Smooth muscle cell (in vitro differentiated cells): ENCODE measurements around the gene SLC12A4. TPM values are rescaled to one million over a fixed set of nuclear protein-coding genes. Genes with fewer than 3 reads are reported as not detected.

Experiments used
- DNase-seq: peaks from one replicate; lab custom pipeline; 2025; ENCODE audit not compliant: unreplicated experiment; lab: John Stamatoyannopoulos, UW
- H2AFZ ChIP-seq: fragments of 200-600 bp; sonication (generic); 2 replicates; pipeline ENCODE4 v1.6.0; 2016; ENCODE audit warnings: antibody characterized with exemption, low read depth, mild to moderate bottlenecking
- H3F3A ChIP-seq: fragments of 200-600 bp; sonication (generic); 2 replicates; pipeline ENCODE4 v1.6.0; 2017; ENCODE audit warnings: antibody characterized with exemption, low read depth
- H3K27ac ChIP-seq: fragments of 200-600 bp; sonication (generic); 2 replicates; pipeline ENCODE4 v1.5.1; 2016; ENCODE audit warnings: low read depth, mild to moderate bottlenecking
- H3K27me3 ChIP-seq: fragments of 200-600 bp; sonication (generic); 2 replicates; pipeline ENCODE4 v1.6.1; 2016; ENCODE audit warnings: low read depth, mild to moderate bottlenecking
- H3K36me3 ChIP-seq: fragments of 200-600 bp; sonication (generic); 2 replicates; pipeline ENCODE4 v1.5.1; 2016; ENCODE audit warnings: low read depth
- H3K4me1 ChIP-seq: fragments of 200-600 bp; sonication (generic); 2 replicates; pipeline ENCODE4 v1.5.1; 2016; ENCODE audit warnings: low read depth
- H3K4me2 ChIP-seq: fragments of 200-600 bp; sonication (generic); 2 replicates; pipeline ENCODE4 v1.6.0; 2016; ENCODE audit warnings: mild to moderate bottlenecking
- H3K4me3 ChIP-seq: fragments of 200-600 bp; sonication (generic); 2 replicates; pipeline ENCODE4 v1.5.1; 2016; ENCODE audit warnings: mild to moderate bottlenecking
- H3K79me2 ChIP-seq: fragments of 200-600 bp; sonication (generic); 2 replicates; pipeline ENCODE4 v1.6.0; 2016; ENCODE audit warnings: low read depth, mild to moderate bottlenecking
- H3K9ac ChIP-seq: fragments of 200-600 bp; sonication (generic); 2 replicates; pipeline ENCODE4 v1.6.0; 2016; ENCODE audit warnings: low read depth
- H3K9me3 ChIP-seq: fragments of 200-600 bp; sonication (generic); replicated peaks from 2 replicates; pipeline ENCODE4 v1.5.1; 2016; ENCODE audit warnings: low read depth
- H4K20me1 ChIP-seq: fragments of 200-600 bp; sonication (generic); 2 replicates; pipeline ENCODE4 v1.6.0; 2016; ENCODE audit warnings: low read depth
- WGBS: methylation state at CpG from one replicate; pipeline ENCODE4 v1.1.7; 2016; ENCODE audit warnings: low lambda C conversion rate; 5-methylcytosine and 5-hydroxymethylcytosine counted together
- polyA plus RNA-seq: library from polyadenylated mRNA; unstranded; fragments of >200 nt; fragmentation: Nextera tagmentation; extraction: Ambion mirVana; gene quantifications from 2 replicates; pipeline ENCODE4 v1.2.1, GENCODE V29; 2016
- small RNA-seq: library from RNA; depleted of rRNA; stranded (forward); fragments of <200 nt; gene quantifications from one replicate; pipeline ENCODE3, GENCODE V24; 2014
- total RNA-seq: library from RNA; depleted of rRNA; stranded (reverse); fragments of >200 nt; gene quantifications from 2 replicates; pipeline ENCODE4 v1.2.3, GENCODE V29; 2014
- TF ChIP-seq, protein P1 (sequence below): fragments of 200-600 bp; sonication (generic); IDR thresholded peaks from 2 replicates; pipeline ENCODE4 v1.5.1; 2017; ENCODE audit warnings: borderline replicate concordance, mild to moderate bottlenecking, antibody characterized with exemption; ENCODE audit not compliant: insufficient read depth, poor library complexity, severe bottlenecking

SLC12A4 gene
- total and polyA plus RNA-seq, 2 experiments from 2014 or later, result 47.7 to 92.4 TPM

DNA sequence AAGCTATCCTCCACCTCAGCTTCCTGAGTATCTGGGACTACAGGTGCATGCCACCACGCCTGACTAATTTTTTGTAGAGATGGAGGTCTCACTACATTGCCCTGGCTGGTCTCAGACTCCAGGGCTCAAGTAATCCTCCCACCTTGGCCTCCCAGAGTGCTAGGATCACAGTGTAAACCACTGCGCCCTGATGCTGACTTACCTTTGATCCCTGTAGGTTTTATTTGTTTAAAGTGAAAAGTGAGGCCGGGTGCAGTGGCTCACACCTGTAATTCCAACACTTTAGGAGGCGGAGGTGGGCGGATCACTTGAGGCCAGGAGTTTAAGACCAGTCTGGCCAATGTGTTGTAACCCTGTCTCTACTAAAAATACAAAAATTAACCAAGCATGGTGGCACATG, 66.7 kb downstream of the SLC12A4 start:
- Histone ChIP-seq H3K27me3 (no peaks in the 10 kb centered on the region), H3K4me1 (no peaks in the 10 kb centered on the region), H3K79me2 (peaks cover 51% of the 10 kb centered on the region), H2AFZ (no peak overlapping the region), H3K4me2 (no peak overlapping the region), H3K9ac (no peak overlapping the region), H3K9me3 (no peaks in the 10 kb centered on the region), H3K4me3 (no peak overlapping the region), H4K20me1 (peaks cover 86% of the 10 kb centered on the region), H3K36me3 (no peaks in the 10 kb centered on the region), H3K27ac (no peak overlapping the region), H3F3A (no peaks in the 10 kb centered on the region)
- DNase-seq, result no peak
- WGBS, result 94% methylated on average over 5 of the region's 5 CpGs
- TF ChIP-seq, protein P1, sequence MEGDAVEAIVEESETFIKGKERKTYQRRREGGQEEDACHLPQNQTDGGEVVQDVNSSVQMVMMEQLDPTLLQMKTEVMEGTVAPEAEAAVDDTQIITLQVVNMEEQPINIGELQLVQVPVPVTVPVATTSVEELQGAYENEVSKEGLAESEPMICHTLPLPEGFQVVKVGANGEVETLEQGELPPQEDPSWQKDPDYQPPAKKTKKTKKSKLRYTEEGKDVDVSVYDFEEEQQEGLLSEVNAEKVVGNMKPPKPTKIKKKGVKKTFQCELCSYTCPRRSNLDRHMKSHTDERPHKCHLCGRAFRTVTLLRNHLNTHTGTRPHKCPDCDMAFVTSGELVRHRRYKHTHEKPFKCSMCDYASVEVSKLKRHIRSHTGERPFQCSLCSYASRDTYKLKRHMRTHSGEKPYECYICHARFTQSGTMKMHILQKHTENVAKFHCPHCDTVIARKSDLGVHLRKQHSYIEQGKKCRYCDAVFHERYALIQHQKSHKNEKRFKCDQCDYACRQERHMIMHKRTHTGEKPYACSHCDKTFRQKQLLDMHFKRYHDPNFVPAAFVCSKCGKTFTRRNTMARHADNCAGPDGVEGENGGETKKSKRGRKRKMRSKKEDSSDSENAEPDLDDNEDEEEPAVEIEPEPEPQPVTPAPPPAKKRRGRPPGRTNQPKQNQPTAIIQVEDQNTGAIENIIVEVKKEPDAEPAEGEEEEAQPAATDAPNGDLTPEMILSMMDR, result no peak

DNA sequence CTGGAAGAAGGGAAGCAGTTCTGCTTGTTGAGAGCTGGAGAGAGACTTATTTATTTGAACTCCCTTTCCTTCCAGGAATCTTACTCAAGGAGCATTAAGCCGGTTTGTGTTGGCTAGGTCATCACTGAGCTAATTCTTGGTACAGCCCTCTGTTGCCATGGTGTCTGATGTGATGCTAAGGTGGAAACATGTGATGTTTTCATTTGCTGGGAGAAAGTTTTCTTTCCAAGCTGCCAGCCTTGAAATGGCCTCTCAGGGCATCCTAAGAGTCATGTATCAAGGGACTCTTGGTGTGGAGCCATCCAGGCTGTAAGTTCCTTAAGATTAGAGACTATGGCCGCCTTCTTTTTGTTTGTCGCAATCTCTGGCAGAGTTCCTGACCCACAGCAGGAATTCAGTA, 71.2 kb downstream of the SLC12A4 start:
- 99% methylated on average over 3 of the region's 3 CpGs for WGBS
- H3K4me3 ChIP-seq, result no peak overlapping the region
- no peak overlapping the region for H3K4me2 ChIP-seq
- H4K20me1 ChIP-seq, result peaks cover 62% of the 10 kb centered on the region
- no peak overlapping the region for H2AFZ ChIP-seq
- H3K36me3 ChIP-seq, result no peaks in the 10 kb centered on the region
- no peak for DNase-seq
- peaks cover 73% of the 10 kb centered on the region for H3K79me2 ChIP-seq
- TF ChIP-seq, protein P1, result no peak
- H3K4me1 ChIP-seq, result peaks cover 10% of the 10 kb centered on the region
- H3K27ac ChIP-seq, result no peak overlapping the region
- no peaks in the 10 kb centered on the region for H3F3A ChIP-seq
- no peaks in the 10 kb centered on the region for H3K9me3 ChIP-seq
- H3K9ac ChIP-seq, result no peak overlapping the region
- no peaks in the 10 kb centered on the region for H3K27me3 ChIP-seq

DNA sequence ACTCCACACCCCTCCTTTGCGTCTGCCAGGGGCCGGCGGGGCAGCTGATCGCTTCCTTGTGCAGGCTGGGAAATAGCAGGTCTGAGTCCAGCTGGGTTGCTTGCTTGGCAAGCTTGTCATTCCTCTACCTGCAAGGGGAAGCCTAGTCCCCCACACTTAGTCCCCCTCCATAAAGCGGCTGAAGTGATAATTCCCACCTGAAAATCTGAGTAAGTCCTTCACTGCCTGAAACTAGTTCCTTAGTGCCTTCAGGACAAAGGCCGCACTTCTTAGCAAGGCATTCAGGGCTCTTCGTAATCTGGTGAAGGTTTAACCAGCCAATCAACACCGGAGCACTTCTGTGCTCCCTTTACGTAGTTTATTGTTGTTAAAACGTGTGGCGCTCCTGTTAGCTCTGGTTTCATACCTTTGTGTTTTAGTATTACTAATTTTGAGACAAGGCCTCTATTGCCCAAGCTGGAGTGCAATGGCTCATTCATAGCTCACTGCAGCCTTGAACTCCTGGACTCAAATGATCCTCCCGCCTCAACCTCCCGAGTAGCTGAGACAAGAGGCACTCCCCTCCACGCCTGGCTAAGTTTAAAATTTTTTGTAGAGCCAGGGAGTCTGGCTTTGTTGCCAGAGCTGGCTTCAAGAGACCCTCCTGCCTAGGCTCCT, 74.6 kb downstream of the SLC12A4 start:
- Histone ChIP-seq H3K36me3 (no peaks in the 10 kb centered on the region), H3K4me1 (peaks cover 12% of the 10 kb centered on the region), H3K79me2 (peaks cover 53% of the 10 kb centered on the region), H3K27me3 (no peaks in the 10 kb centered on the region), H3K4me2 (peak overlapping the region; percentile 91), H4K20me1 (peaks cover 29% of the 10 kb centered on the region), H3K27ac (peak overlapping the region; percentile 89), H3K4me3 (peak overlapping the region; percentile 96), H2AFZ (no peak overlapping the region), H3F3A (no peaks in the 10 kb centered on the region), H3K9me3 (no peaks in the 10 kb centered on the region), H3K9ac (peak overlapping the region; percentile 99)
- no peak for DNase-seq
- 35% methylated on average over 14 of the region's 14 CpGs for WGBS
- TF ChIP-seq, protein P1, result no peak

Small RNA genes within 50 kb of the gene (small RNA-seq; reads per million reads assigned to genes)
- not detected for gene RNU6-359P

Other genes with a start within 250 kb of the SLC12A4 start
- 10.6 and 15.1 TPM in 2 replicates for gene GFOD2, start 249.3 kb downstream of the SLC12A4 start, total RNA-seq
- 15.0 and 24.0 TPM in 2 replicates for gene GFOD2, start 249.3 kb downstream of the SLC12A4 start, polyA plus RNA-seq
- 4.6 and 9.8 TPM in 2 replicates for gene RANBP10, start 162.1 kb downstream of the SLC12A4 start, total RNA-seq
- gene RANBP10, start 162.1 kb downstream of the SLC12A4 start, polyA plus RNA-seq, result 5.9 and 6.6 TPM in 2 replicates
- gene TSNAXIP1, start 161.7 kb downstream of the SLC12A4 start, total RNA-seq, result 0.18 and 1.1 TPM in 2 replicates
- gene TSNAXIP1, start 161.7 kb downstream of the SLC12A4 start, polyA plus RNA-seq, result 1.0 and 3.1 TPM in 2 replicates
- 23.0 and 31.3 TPM in 2 replicates for gene THAP11, start 126.3 kb downstream of the SLC12A4 start, total RNA-seq
- 32.7 and 38.3 TPM in 2 replicates for gene THAP11, start 126.3 kb downstream of the SLC12A4 start, polyA plus RNA-seq
- 112 and 115 TPM in 2 replicates for gene NUTF2, start 121.7 kb downstream of the SLC12A4 start, total RNA-seq
- gene NUTF2, start 121.7 kb downstream of the SLC12A4 start, polyA plus RNA-seq, result 202 and 208 TPM in 2 replicates
- 37.3 and 47.0 TPM in 2 replicates for gene CENPT, start 120.9 kb downstream of the SLC12A4 start, total RNA-seq
- gene CENPT, start 120.9 kb downstream of the SLC12A4 start, polyA plus RNA-seq, result 65.8 and 79.7 TPM in 2 replicates
- gene EDC4, start 95.6 kb downstream of the SLC12A4 start, total RNA-seq, result 35.5 and 46.3 TPM in 2 replicates
- 64.5 and 74.7 TPM in 2 replicates for gene EDC4, start 95.6 kb downstream of the SLC12A4 start, polyA plus RNA-seq
- gene NRN1L, start 83.8 kb downstream of the SLC12A4 start, total RNA-seq, result not detected in 2 replicates
- 0.46 and 0.57 TPM in 2 replicates for gene NRN1L, start 83.8 kb downstream of the SLC12A4 start, polyA plus RNA-seq
- gene PSKH1, start 75.4 kb downstream of the SLC12A4 start, total RNA-seq, result 15.3 and 17.2 TPM in 2 replicates
- 35.2 and 36.0 TPM in 2 replicates for gene PSKH1, start 75.4 kb downstream of the SLC12A4 start, polyA plus RNA-seq
- 0.18 and 0.90 TPM in 2 replicates for gene CTRL, start 36.8 kb downstream of the SLC12A4 start, total RNA-seq
- 12.9 and 14.8 TPM in 2 replicates for gene CTRL, start 36.8 kb downstream of the SLC12A4 start, polyA plus RNA-seq
- 17.3 and 18.5 TPM in 2 replicates for gene PSMB10, start 31.8 kb downstream of the SLC12A4 start, total RNA-seq
- 38.4 and 44.7 TPM in 2 replicates for gene PSMB10, start 31.8 kb downstream of the SLC12A4 start, polyA plus RNA-seq
- 12.9 and 14.3 TPM in 2 replicates for gene LCAT, start 24.5 kb downstream of the SLC12A4 start, total RNA-seq
- 34.6 and 35.5 TPM in 2 replicates for gene LCAT, start 24.5 kb downstream of the SLC12A4 start, polyA plus RNA-seq
- gene DPEP3, start 11.9 kb upstream of the SLC12A4 start, total RNA-seq, result not detected in 2 replicates
- gene DPEP3, start 11.9 kb upstream of the SLC12A4 start, polyA plus RNA-seq, result not detected in 2 replicates
- gene DPEP2, start 30.8 kb upstream of the SLC12A4 start, total RNA-seq, result not detected in 2 replicates
- gene DPEP2, start 30.8 kb upstream of the SLC12A4 start, polyA plus RNA-seq, result not detected in 2 replicates
- gene DPEP2NB, start 47.3 kb upstream of the SLC12A4 start, total RNA-seq, result not detected in 2 replicates
- gene DPEP2NB, start 47.3 kb upstream of the SLC12A4 start, polyA plus RNA-seq, result not detected in 2 replicates
- 6.0 and 6.7 TPM in 2 replicates for gene DDX28, start 54.6 kb upstream of the SLC12A4 start, total RNA-seq
- gene DDX28, start 54.6 kb upstream of the SLC12A4 start, polyA plus RNA-seq, result 7.0 and 9.0 TPM in 2 replicates
- gene DUS2, start 54.6 kb upstream of the SLC12A4 start, total RNA-seq, result 9.5 and 12.1 TPM in 2 replicates
- gene DUS2, start 54.6 kb upstream of the SLC12A4 start, polyA plus RNA-seq, result 23.5 and 25.6 TPM in 2 replicates
- gene NFATC3, start 116.7 kb upstream of the SLC12A4 start, total RNA-seq, result 30.2 and 32.4 TPM in 2 replicates
- gene NFATC3, start 116.7 kb upstream of the SLC12A4 start, polyA plus RNA-seq, result 14.7 and 15.2 TPM in 2 replicates